ENCODE data around the gene PCBP3.

The PCBP3 gene

GRCh38 chr21:45858180-45858579 is 214.7 kb downstream of the PCBP3 start:
- no peaks in the 10 kb centered on the region for H3K27me3 ChIP-seq (ENCODE audit: control insufficient read depth in 1 of 2, insufficient read depth in 2 of 2, low read length in 2 of 2)
- no peaks in the 10 kb centered on the region for H3K9me3 ChIP-seq (ENCODE audit: control insufficient read depth in 1 of 2, low read length in 2 of 2)
- no peak overlapping the region for H3K27ac ChIP-seq (ENCODE audit: low read depth, low read length)
- H3K9ac ChIP-seq (ENCODE audit: low read depth in 1 of 2, low read length in 2 of 2) = no peak overlapping the region
- no peak overlapping the region for H3K4me3 ChIP-seq (ENCODE audit: low read depth in 1 of 2, low read length in 2 of 2)
- H3K4me1 ChIP-seq (ENCODE audit: control insufficient read depth in 1 of 2, insufficient read depth in 2 of 2, low read length in 2 of 2) = no peaks in the 10 kb centered on the region
- no peaks in the 10 kb centered on the region for H3K36me3 ChIP-seq (ENCODE audit: control insufficient read depth in 1 of 2, insufficient read depth in 2 of 2, low read length in 2 of 2)

- Histone ChIP-seq H3K4me1 (ENCODE audit: control insufficient read depth in 1 of 2, insufficient read depth in 2 of 2, low read length in 2 of 2) (no peaks in the 10 kb centered on the region), H3K36me3 (ENCODE audit: control insufficient read depth in 1 of 2, insufficient read depth in 2 of 2, low read length in 2 of 2) (no peaks in the 10 kb centered on the region), H3K9ac (ENCODE audit: low read depth in 1 of 2, low read length in 2 of 2) (no peak overlapping the region), H3K4me3 (ENCODE audit: low read depth in 1 of 2, low read length in 2 of 2) (no peak overlapping the region), H3K27me3 (ENCODE audit: control insufficient read depth in 1 of 2, insufficient read depth in 2 of 2, low read length in 2 of 2) (no peaks in the 10 kb centered on the region), H3K27ac (ENCODE audit: low read depth, low read length) (no peak overlapping the region), H3K9me3 (ENCODE audit: control insufficient read depth in 1 of 2, low read length in 2 of 2) (no peaks in the 10 kb centered on the region)
These were observed 215.7 kb downstream of the PCBP3 start for GRCh38 chr21:45859041-45859761.

GRCh38 chr21:45859762-45860357 is 216.3 kb downstream of the PCBP3 start:
- Histone ChIP-seq H3K4me3 (ENCODE audit: low read depth in 1 of 2, low read length in 2 of 2) (no peak overlapping the region), H3K36me3 (ENCODE audit: control insufficient read depth in 1 of 2, insufficient read depth in 2 of 2, low read length in 2 of 2) (no peaks in the 10 kb centered on the region), H3K9ac (ENCODE audit: low read depth in 1 of 2, low read length in 2 of 2) (no peak overlapping the region), H3K9me3 (ENCODE audit: control insufficient read depth in 1 of 2, low read length in 2 of 2) (no peaks in the 10 kb centered on the region), H3K27ac (ENCODE audit: low read depth, low read length) (no peak overlapping the region), H3K4me1 (ENCODE audit: control insufficient read depth in 1 of 2, insufficient read depth in 2 of 2, low read length in 2 of 2) (no peaks in the 10 kb centered on the region), H3K27me3 (ENCODE audit: control insufficient read depth in 1 of 2, insufficient read depth in 2 of 2, low read length in 2 of 2) (no peaks in the 10 kb centered on the region)

- Histone ChIP-seq H3K9ac (ENCODE audit: low read depth in 1 of 2, low read length in 2 of 2) (no peak overlapping the region), H3K27me3 (ENCODE audit: control insufficient read depth in 1 of 2, insufficient read depth in 2 of 2, low read length in 2 of 2) (no peaks in the 10 kb centered on the region)
These were observed 217.1 kb downstream of the PCBP3 start for GRCh38 chr21:45860493-45861155.

GRCh38 chr21:45861156-45861870 is 217.8 kb downstream of the PCBP3 start:
- Histone ChIP-seq H3K27me3 (ENCODE audit: control insufficient read depth in 1 of 2, insufficient read depth in 2 of 2, low read length in 2 of 2) (no peaks in the 10 kb centered on the region), H3K4me3 (ENCODE audit: low read depth in 1 of 2, low read length in 2 of 2) (no peak overlapping the region), H3K9me3 (ENCODE audit: control insufficient read depth in 1 of 2, low read length in 2 of 2) (no peaks in the 10 kb centered on the region), H3K4me1 (ENCODE audit: control insufficient read depth in 1 of 2, insufficient read depth in 2 of 2, low read length in 2 of 2) (no peaks in the 10 kb centered on the region), H3K9ac (ENCODE audit: low read depth in 1 of 2, low read length in 2 of 2) (no peak overlapping the region), H3K36me3 (ENCODE audit: control insufficient read depth in 1 of 2, insufficient read depth in 2 of 2, low read length in 2 of 2) (no peaks in the 10 kb centered on the region), H3K27ac (ENCODE audit: low read depth, low read length) (no peak overlapping the region)

More at GRCh38 chr21:45860493-45861155, 217.1 kb downstream of the PCBP3 start:
- Histone ChIP-seq H3K36me3 (ENCODE audit: control insufficient read depth in 1 of 2, insufficient read depth in 2 of 2, low read length in 2 of 2) (no peaks in the 10 kb centered on the region), H3K4me3 (ENCODE audit: low read depth in 1 of 2, low read length in 2 of 2) (no peak overlapping the region), H3K4me1 (ENCODE audit: control insufficient read depth in 1 of 2, insufficient read depth in 2 of 2, low read length in 2 of 2) (no peaks in the 10 kb centered on the region), H3K9me3 (ENCODE audit: control insufficient read depth in 1 of 2, low read length in 2 of 2) (no peaks in the 10 kb centered on the region), H3K27ac (ENCODE audit: low read depth, low read length) (no peak overlapping the region)

- Histone ChIP-seq H3K9me3 (ENCODE audit: control insufficient read depth in 1 of 2, low read length in 2 of 2) (no peaks in the 10 kb centered on the region), H3K4me1 (ENCODE audit: control insufficient read depth in 1 of 2, insufficient read depth in 2 of 2, low read length in 2 of 2) (no peaks in the 10 kb centered on the region), H3K36me3 (ENCODE audit: control insufficient read depth in 1 of 2, insufficient read depth in 2 of 2, low read length in 2 of 2) (no peaks in the 10 kb centered on the region), H3K27ac (ENCODE audit: low read depth, low read length) (no peak overlapping the region), H3K4me3 (ENCODE audit: low read depth in 1 of 2, low read length in 2 of 2) (no peak overlapping the region), H3K9ac (ENCODE audit: low read depth in 1 of 2, low read length in 2 of 2) (no peak overlapping the region), H3K27me3 (ENCODE audit: control insufficient read depth in 1 of 2, insufficient read depth in 2 of 2, low read length in 2 of 2) (no peaks in the 10 kb centered on the region)
These were observed 219.2 kb downstream of the PCBP3 start for GRCh38 chr21:45862543-45863207.

GRCh38 chr21:45863267-45863666 is 219.7 kb downstream of the PCBP3 start:
- Histone ChIP-seq H3K27ac (ENCODE audit: low read depth, low read length) (no peak overlapping the region), H3K4me3 (ENCODE audit: low read depth in 1 of 2, low read length in 2 of 2) (no peak overlapping the region), H3K27me3 (ENCODE audit: control insufficient read depth in 1 of 2, insufficient read depth in 2 of 2, low read length in 2 of 2) (no peaks in the 10 kb centered on the region), H3K9ac (ENCODE audit: low read depth in 1 of 2, low read length in 2 of 2) (no peak overlapping the region), H3K36me3 (ENCODE audit: control insufficient read depth in 1 of 2, insufficient read depth in 2 of 2, low read length in 2 of 2) (no peaks in the 10 kb centered on the region), H3K9me3 (ENCODE audit: control insufficient read depth in 1 of 2, low read length in 2 of 2) (no peaks in the 10 kb centered on the region), H3K4me1 (ENCODE audit: control insufficient read depth in 1 of 2, insufficient read depth in 2 of 2, low read length in 2 of 2) (no peaks in the 10 kb centered on the region)

- H3K27ac ChIP-seq (ENCODE audit: low read depth, low read length) = no peak overlapping the region
These were observed 220.2 kb downstream of the PCBP3 start for GRCh38 chr21:45863751-45864150.

GRCh38 chr21:45864436-45864835 is 220.9 kb downstream of the PCBP3 start:
- Histone ChIP-seq H3K27ac (ENCODE audit: low read depth, low read length) (no peak overlapping the region), H3K27me3 (ENCODE audit: control insufficient read depth in 1 of 2, insufficient read depth in 2 of 2, low read length in 2 of 2) (no peaks in the 10 kb centered on the region), H3K4me3 (ENCODE audit: low read depth in 1 of 2, low read length in 2 of 2) (no peak overlapping the region), H3K9ac (ENCODE audit: low read depth in 1 of 2, low read length in 2 of 2) (no peak overlapping the region), H3K4me1 (ENCODE audit: control insufficient read depth in 1 of 2, insufficient read depth in 2 of 2, low read length in 2 of 2) (no peaks in the 10 kb centered on the region), H3K9me3 (ENCODE audit: control insufficient read depth in 1 of 2, low read length in 2 of 2) (no peaks in the 10 kb centered on the region), H3K36me3 (ENCODE audit: control insufficient read depth in 1 of 2, insufficient read depth in 2 of 2, low read length in 2 of 2) (no peaks in the 10 kb centered on the region)

More at GRCh38 chr21:45863751-45864150, 220.2 kb downstream of the PCBP3 start:
- Histone ChIP-seq H3K36me3 (ENCODE audit: control insufficient read depth in 1 of 2, insufficient read depth in 2 of 2, low read length in 2 of 2) (no peaks in the 10 kb centered on the region), H3K9ac (ENCODE audit: low read depth in 1 of 2, low read length in 2 of 2) (no peak overlapping the region), H3K4me1 (ENCODE audit: control insufficient read depth in 1 of 2, insufficient read depth in 2 of 2, low read length in 2 of 2) (no peaks in the 10 kb centered on the region), H3K4me3 (ENCODE audit: low read depth in 1 of 2, low read length in 2 of 2) (no peak overlapping the region), H3K27me3 (ENCODE audit: control insufficient read depth in 1 of 2, insufficient read depth in 2 of 2, low read length in 2 of 2) (no peaks in the 10 kb centered on the region), H3K9me3 (ENCODE audit: control insufficient read depth in 1 of 2, low read length in 2 of 2) (no peaks in the 10 kb centered on the region)

All from duodenal mucosa (tissue), 2 donors.